Psoas muscle (tissue), 8 donors: ENCODE measurements around the gene IFIT1B. TPM values are rescaled to one million over a fixed set of nuclear protein-coding genes. Genes with fewer than 3 reads are reported as not detected.
"Not testable (repeated sequence)": the region's sequence is repeated elsewhere in the genome, so short reads cannot be mapped to it uniquely, and the experiment has no call there.

ENCODE experiments used
- ATAC-seq, 4 donors: fragments of 200-7000 bp; cut with Tn5 transposase; one replicate each; pipeline ENCODE4 v1.9.1; 2020; ENCODE audit warnings: moderate library complexity in 3 of 4, mild to moderate bottlenecking in 2 of 4
- DNase-seq, 2 donors: peaks; one replicate each; pipeline ENCODE4 v3.0.0-alpha.2; 2020
- H3K27ac ChIP-seq: fragments of 200-600 bp; one replicate; pipeline ENCODE4 v1.8.0; 2022
- H3K27me3 ChIP-seq, 3 donors: fragments of 200-600 bp in 1 of 3; one replicate each; pipeline versions ENCODE4 v1.6.1 to v1.8.0; 2013 to 2022; ENCODE audit warnings: low read length in 2 of 3, mild to moderate bottlenecking in 2 of 3, moderate library complexity in 1 of 3; ENCODE audit not compliant: insufficient read depth in 3 of 3
- H3K36me3 ChIP-seq, 2 donors: fragments of 200-600 bp in 1 of 2; one replicate each; pipeline versions ENCODE4 v1.6.1 to v1.8.0; 2013 to 2022; ENCODE audit warnings: low read depth in 1 of 2, mild to moderate bottlenecking in 1 of 2, moderate library complexity in 1 of 2; ENCODE audit not compliant: insufficient read depth in 1 of 2
- H3K4me1 ChIP-seq: fragments of 200-600 bp; one replicate; pipeline ENCODE4 v1.8.0; 2022
- H3K4me3 ChIP-seq: fragments of 200-600 bp; one replicate; pipeline ENCODE4 v1.8.0; 2022; ENCODE audit warnings: mild to moderate bottlenecking
- H3K9me3 ChIP-seq: fragments of 200-600 bp; one replicate; pipeline ENCODE4 v1.8.0; 2022
- WGBS, 3 donors: extraction: QIAGEN DNeasy Blood & Tissue Kit; methylation state at CpG; one replicate each; pipeline versions ENCODE4 v1.1.6 to v1.1.7; 2013; 5-methylcytosine and 5-hydroxymethylcytosine counted together
- intact Hi-C, 2 donors: fragments of 100-400 bp; cut with DNase I; formaldehyde crosslinking; loops; one replicate each; pipeline versions ENCODE4 v1.11.0 to v1.14.2; 2022
- polyA plus RNA-seq, 3 donors: library from polyadenylated mRNA; stranded (reverse); fragments of 200-250 nt; gene quantifications; one replicate each; pipeline ENCODE4 v1.2.3, GENCODE V29; 2013
- total RNA-seq, 4 donors: library from RNA; stranded (reverse); fragmentation: NEBNext Ultra II Directional in 2 of 4; extraction: Animal tissue kit (Norgen Biotek cat#: 25700) in 2 of 4; gene quantifications; one replicate each; pipeline versions ENCODE4 v1.2.1 to v1.2.4, GENCODE V29; 2021 to 2023
- TF ChIP-seq, protein P1 (sequence below): fragments of 200-600 bp; IDR thresholded peaks from one replicate; pipeline ENCODE4 v1.8.0; 2022; ENCODE audit warnings: antibody characterized with exemption
- donor health status: healthy with polysubstance abuse.
- donor health status: DM: no; HTN: no; CAD: no; lungs with moderate emphysema.
- donor health status: Bipolar disorder and iron deficiency.
- donor health status: healthy.
- donor health status: DM: yes; HTN: yes; CAD: no.
- donor health status: DM: no; HTN: no; CAD: no.
- donor health status: DM: no; HTN: no; CAD: no.
- donor health status: DM: yes; HTN: yes; CAD: no.

Gene IFIT1B
- total and polyA plus RNA-seq, 7 donors: 1.4 TPM; not detected in 6

DNA sequence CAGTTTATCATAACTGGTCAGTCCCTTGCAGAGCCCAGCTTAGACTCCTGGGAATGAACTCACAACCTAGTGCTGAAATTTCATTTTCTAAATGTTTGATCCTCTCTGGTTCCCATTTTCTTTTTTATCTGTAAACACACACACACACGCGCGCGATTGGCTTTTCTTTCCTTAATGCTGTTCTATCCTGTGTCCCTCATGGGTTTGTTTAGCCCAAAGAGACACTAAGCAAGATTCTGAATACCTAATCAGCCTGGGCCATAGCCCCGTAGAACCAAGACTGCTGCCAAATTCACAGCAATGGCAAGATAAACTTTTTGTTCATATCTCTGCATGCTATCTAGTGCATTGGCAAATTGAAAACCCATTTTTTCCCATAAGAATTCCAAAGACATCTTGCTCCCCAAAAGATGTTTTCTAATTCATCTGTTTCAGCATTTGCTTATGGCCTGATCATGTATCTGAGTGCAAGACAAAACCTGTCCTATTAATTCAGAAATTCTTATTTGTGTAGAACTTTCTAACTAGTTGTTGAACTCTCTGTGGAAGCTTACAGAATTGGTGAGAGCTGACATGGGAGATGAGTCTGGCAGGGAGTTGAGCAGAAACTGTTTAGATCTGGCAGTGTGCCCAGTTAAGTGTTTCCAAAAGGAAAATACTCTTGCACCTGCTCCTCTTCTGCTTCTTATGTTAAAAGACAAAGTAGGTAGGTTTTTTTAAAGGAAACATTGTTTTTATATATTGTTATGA is 12.8 kb downstream of the IFIT1B start:
- Histone ChIP-seq H3K4me1 (peaks cover 42% of the 10 kb centered on the region), H3K4me3 (no peak overlapping the region), H3K27ac (peak overlapping the region; percentile 27), H3K36me3 (no peaks in the 10 kb centered on the region), H3K27me3 (no peaks in the 10 kb centered on the region), H3K9me3 (no peaks in the 10 kb centered on the region)
- TF ChIP-seq, protein P1, sequence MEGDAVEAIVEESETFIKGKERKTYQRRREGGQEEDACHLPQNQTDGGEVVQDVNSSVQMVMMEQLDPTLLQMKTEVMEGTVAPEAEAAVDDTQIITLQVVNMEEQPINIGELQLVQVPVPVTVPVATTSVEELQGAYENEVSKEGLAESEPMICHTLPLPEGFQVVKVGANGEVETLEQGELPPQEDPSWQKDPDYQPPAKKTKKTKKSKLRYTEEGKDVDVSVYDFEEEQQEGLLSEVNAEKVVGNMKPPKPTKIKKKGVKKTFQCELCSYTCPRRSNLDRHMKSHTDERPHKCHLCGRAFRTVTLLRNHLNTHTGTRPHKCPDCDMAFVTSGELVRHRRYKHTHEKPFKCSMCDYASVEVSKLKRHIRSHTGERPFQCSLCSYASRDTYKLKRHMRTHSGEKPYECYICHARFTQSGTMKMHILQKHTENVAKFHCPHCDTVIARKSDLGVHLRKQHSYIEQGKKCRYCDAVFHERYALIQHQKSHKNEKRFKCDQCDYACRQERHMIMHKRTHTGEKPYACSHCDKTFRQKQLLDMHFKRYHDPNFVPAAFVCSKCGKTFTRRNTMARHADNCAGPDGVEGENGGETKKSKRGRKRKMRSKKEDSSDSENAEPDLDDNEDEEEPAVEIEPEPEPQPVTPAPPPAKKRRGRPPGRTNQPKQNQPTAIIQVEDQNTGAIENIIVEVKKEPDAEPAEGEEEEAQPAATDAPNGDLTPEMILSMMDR: no peak
- WGBS, 3 donors: 65 to 77% (median 73%) methylated on average over 5 of the region's 5 CpGs
- peak in 1 of 4 donors; percentile 29 for ATAC-seq
- DNase-seq: no peak
- intact Hi-C loops: no loop called here

DNA sequence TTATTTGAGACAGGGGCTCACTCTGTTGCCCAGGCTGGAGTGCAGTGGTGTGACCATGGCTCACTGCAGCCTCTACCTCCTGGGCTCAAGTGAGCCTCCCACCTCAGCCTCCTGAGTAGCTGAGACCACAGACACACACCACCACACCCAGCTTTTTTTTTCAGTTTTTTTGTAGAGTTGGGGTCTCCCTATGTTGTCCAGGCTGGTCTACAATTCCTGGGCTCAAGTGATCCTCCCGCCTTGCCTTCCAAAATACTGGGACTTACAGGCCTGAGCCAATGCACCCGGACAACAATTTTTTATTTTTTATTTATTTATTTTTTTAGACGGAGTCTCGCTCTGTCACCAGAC is 13.3 kb downstream of the IFIT1B start:
- H3K4me3 ChIP-seq, intact Hi-C loops, ATAC-seq, DNase-seq, H3K36me3 ChIP-seq, H3K9me3 ChIP-seq, H3K27me3 ChIP-seq: not testable (repeated sequence)
- Histone ChIP-seq H3K4me1 (peaks cover 42% of the 10 kb centered on the region), H3K27ac (peak overlapping the region; percentile 27)
- 88 to 95% (median 94%) methylated on average over 4 of the region's 4 CpGs for WGBS, 3 donors

DNA sequence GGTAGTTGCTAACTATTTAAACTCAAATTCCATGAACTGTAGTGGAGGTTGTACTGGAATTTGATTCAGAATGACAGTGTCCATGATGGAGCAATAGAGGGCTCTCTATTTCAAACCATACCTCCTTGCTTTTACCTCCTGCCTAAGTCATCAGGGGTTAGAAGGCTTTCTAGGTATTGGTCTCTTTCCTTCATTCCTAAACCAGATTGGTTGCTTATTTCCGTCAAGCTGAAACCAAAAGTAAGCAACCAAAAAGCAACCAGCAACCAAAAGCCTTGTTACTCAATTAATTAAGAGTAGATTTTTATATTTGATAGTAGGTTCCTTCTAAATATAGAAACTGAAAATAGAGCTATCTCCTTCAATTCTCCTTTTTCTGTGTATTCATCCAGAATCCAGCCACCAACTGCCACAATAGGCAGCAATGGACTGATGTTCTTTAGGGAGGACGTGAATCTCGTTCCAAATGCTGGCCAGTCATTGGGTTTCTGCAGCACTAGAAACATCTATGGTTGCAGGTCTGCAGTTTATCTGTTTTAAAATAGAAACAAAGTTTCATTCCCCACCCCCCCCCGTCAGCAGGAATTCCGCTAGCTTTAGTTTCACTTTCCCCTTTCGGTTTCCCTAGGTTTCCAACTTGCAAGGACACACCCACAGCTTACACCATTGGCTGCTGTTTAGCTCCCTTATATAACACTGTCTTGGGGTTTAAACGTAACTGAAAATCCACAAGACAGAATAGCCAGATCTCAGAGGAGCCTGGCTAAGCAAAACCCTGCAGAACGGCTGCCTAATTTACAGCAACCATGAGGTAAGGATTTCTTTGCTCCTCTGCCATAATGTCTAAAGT is 14.3 kb downstream of the IFIT1B start, which contains the start of gene IFIT1:
TSS of gene IFIT1 (plus strand) at position 717 of the 850 bp plus-strand sequence. CDS start at position 807, 90 bp downstream.
- no peaks in the 10 kb centered on the region for H3K36me3 ChIP-seq
- 0 to 1% (median 1%) methylated on average over 8 of the region's 8 CpGs for WGBS, 3 donors
- H3K9me3 ChIP-seq: no peaks in the 10 kb centered on the region
- TF ChIP-seq, protein P1: no peak
- intact Hi-C loops: no loop called here
- ATAC-seq (peak; percentile 90 to 96 (median 94)), DNase-seq (no peak)
- H3K4me1 ChIP-seq: peaks cover 42% of the 10 kb centered on the region
- H3K27ac ChIP-seq: peak within 1 kb of the TSS; percentile 78
- no peaks in the 10 kb centered on the region for H3K27me3 ChIP-seq
- peak within 1 kb of the TSS; percentile 72 for H3K4me3 ChIP-seq

DNA sequence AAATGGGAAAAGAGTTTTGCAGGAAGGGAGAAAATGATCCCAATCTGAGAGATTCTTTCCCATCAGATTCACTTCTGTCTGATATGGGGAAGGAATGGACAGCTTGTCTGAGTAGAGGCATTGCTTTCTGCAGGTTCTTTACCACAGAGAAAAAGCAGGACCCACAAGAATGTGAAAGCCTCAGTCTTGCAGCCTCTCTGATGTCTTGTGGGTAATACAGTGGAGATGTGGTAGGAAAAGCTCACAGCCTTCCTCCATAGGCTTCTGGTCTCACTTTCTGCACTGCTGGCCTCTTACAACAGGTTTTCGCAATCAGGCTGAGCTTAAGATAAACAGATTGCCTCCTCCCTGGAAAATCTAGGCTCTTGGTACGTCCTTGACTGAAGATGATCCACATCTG is 15.1 kb downstream of the IFIT1B start:
- 0 to 5% (median 4%) methylated on average over 2 of the region's 2 CpGs for WGBS, 3 donors
- ATAC-seq: peak; percentile 41 to 74 (median 62)
- DNase-seq: no peak
- Histone ChIP-seq H3K9me3 (no peaks in the 10 kb centered on the region), H3K36me3 (no peaks in the 10 kb centered on the region), H3K4me1 (peaks cover 42% of the 10 kb centered on the region), H3K4me3 (peak overlapping the region; percentile 72), H3K27me3 (no peaks in the 10 kb centered on the region), H3K27ac (peak overlapping the region; percentile 78)
- intact Hi-C loops: no loop called here
- TF ChIP-seq, protein P1: no peak

DNA sequence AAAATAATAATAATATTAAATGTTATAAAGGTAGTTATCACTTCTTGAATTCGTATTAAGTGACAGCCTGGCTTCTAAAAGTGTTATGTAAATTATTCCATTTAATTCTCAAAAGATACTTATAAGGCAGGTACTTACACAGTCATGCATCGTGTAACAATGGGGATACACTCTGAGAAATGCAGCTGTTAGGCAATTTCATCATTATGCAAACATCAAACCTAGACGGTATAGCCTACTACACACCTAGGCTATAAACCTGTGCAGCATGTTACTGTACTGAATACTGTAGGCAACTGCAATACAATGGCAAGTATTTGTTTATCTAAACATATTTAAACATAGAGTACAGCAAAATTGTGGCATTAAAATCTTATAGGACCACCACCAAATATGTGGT is 16.0 kb downstream of the IFIT1B start:
- Histone ChIP-seq H3K27me3 (no peaks in the 10 kb centered on the region), H3K9me3 (no peaks in the 10 kb centered on the region), H3K36me3 (no peaks in the 10 kb centered on the region), H3K4me3 (peak overlapping the region; percentile 72), H3K27ac (peak overlapping the region; percentile 78), H3K4me1 (peaks cover 42% of the 10 kb centered on the region)
- WGBS, 3 donors: 20 to 23% (median 20%) methylated on average over 3 of the region's 3 CpGs
- intact Hi-C loops: no loop called here
- DNase-seq (no peak), ATAC-seq (no peak)
- TF ChIP-seq, protein P1: no peak
